H9 (cell line): ENCODE results near the gene CA5A. TPM values are rescaled to one million over a fixed set of nuclear protein-coding genes. Genes with fewer than 3 reads are reported as not detected.

Experiments used
- DNase-seq: peaks from one replicate; pipeline ENCODE4 v3.0.0-alpha.2; 2017
- H2AFZ ChIP-seq: one replicate; pipeline ENCODE4 v1.6.1; 2013; ENCODE audit warnings: mild to moderate bottlenecking, low read length, control low read depth, moderate library complexity
- H2AK5ac ChIP-seq: 2 replicates; pipeline ENCODE4 v1.6.1; 2013; ENCODE audit warnings: low read length, control low read depth, mixed read lengths; ENCODE audit not compliant: insufficient read length
- H2BK120ac ChIP-seq: one replicate; pipeline ENCODE4 v1.6.1; 2013; ENCODE audit warnings: low read depth, mild to moderate bottlenecking, low read length, control low read depth, inconsistent platforms; ENCODE audit not compliant: poor library complexity, severe bottlenecking
- H2BK12ac ChIP-seq: 2 replicates; pipeline ENCODE4 v1.6.1; 2013; ENCODE audit warnings: low read length, control low read depth, mixed read lengths, low read depth; ENCODE audit not compliant: insufficient read length
- H2BK15ac ChIP-seq: 2 replicates; pipeline ENCODE4 v1.6.1; 2013; ENCODE audit warnings: low read depth, low read length, control low read depth
- H2BK20ac ChIP-seq: one replicate; pipeline ENCODE4 v1.6.1; 2013; ENCODE audit warnings: low read depth, mild to moderate bottlenecking, low read length, control low read depth, inconsistent platforms; ENCODE audit not compliant: poor library complexity, severe bottlenecking
- H2BK5ac ChIP-seq: 2 replicates; pipeline ENCODE4 v1.6.1; 2013; ENCODE audit warnings: low read length, control low read depth, mixed read lengths; ENCODE audit not compliant: insufficient read length
- H3K14ac ChIP-seq: 2 replicates; pipeline ENCODE4 v1.6.1; 2013; ENCODE audit warnings: low read length, control low read depth; ENCODE audit not compliant: insufficient read depth
- H3K18ac ChIP-seq: 2 replicates; pipeline ENCODE4 v1.6.1; 2013; ENCODE audit warnings: low read depth, mild to moderate bottlenecking, mixed read lengths, low read length, control low read depth; ENCODE audit not compliant: insufficient read length
- H3K23ac ChIP-seq: 2 replicates; pipeline ENCODE4 v1.6.1; 2013; ENCODE audit warnings: low read length, control low read depth, mixed read lengths, low read depth; ENCODE audit not compliant: insufficient read length
- H3K23me2 ChIP-seq: 2 replicates; pipeline ENCODE4 v1.6.1; 2013; ENCODE audit warnings: low read depth, mild to moderate bottlenecking, mixed read lengths, low read length, control low read depth; ENCODE audit not compliant: insufficient read length, poor library complexity, severe bottlenecking
- H3K27ac ChIP-seq: 2 replicates; pipeline ENCODE4 v1.5.1; 2013; ENCODE audit warnings: low read length, control low read depth, mixed read lengths, low read depth; ENCODE audit not compliant: insufficient read length
- H3K27me3 ChIP-seq: 2 replicates; pipeline ENCODE4 v1.6.1; 2013; ENCODE audit warnings: low read length, control low read depth, inconsistent platforms; ENCODE audit not compliant: insufficient read depth
- H3K4ac ChIP-seq: 2 replicates; pipeline ENCODE4 v1.6.1; 2013; ENCODE audit warnings: low read depth, mild to moderate bottlenecking, control low read depth, inconsistent platforms, low read length, moderate library complexity
- H3K4me1 ChIP-seq: 2 replicates; pipeline ENCODE4 v1.6.1; 2013; ENCODE audit warnings: low read length, control low read depth, inconsistent platforms; ENCODE audit not compliant: insufficient read depth
- H3K4me2 ChIP-seq: 2 replicates; pipeline ENCODE4 v1.6.1; 2013; ENCODE audit warnings: low read length, control low read depth, mixed read lengths; ENCODE audit not compliant: insufficient read length, insufficient read depth
- H3K56ac ChIP-seq: 2 replicates; pipeline ENCODE4 v1.6.1; 2013; ENCODE audit warnings: low read depth, mild to moderate bottlenecking, mixed read lengths, low read length, control low read depth; ENCODE audit not compliant: insufficient read length
- H3K79me1 ChIP-seq: 2 replicates; pipeline ENCODE4 v1.6.1; 2013; ENCODE audit warnings: low read depth, mild to moderate bottlenecking, moderate library complexity, low read length, control low read depth, inconsistent platforms; ENCODE audit not compliant: insufficient read depth, poor library complexity, severe bottlenecking
- H3K79me2 ChIP-seq: 2 replicates; pipeline ENCODE4 v1.6.1; 2013; ENCODE audit warnings: low read length, control low read depth, inconsistent platforms; ENCODE audit not compliant: insufficient read depth
- H3K9ac ChIP-seq: 2 replicates; pipeline ENCODE4 v1.6.1; 2013; ENCODE audit warnings: low read length, control low read depth, mixed read lengths; ENCODE audit not compliant: insufficient read length; ENCODE audit errors: extremely low read depth
- H3K9me3 ChIP-seq: one replicate; pipeline ENCODE4 v1.6.1; 2013; ENCODE audit warnings: low read depth, low read length, inconsistent platforms; ENCODE audit not compliant: control insufficient read depth
- H3T11ph ChIP-seq: one replicate; pipeline ENCODE4 v1.6.1; 2013; ENCODE audit warnings: mild to moderate bottlenecking, low read length, control low read depth, inconsistent platforms
- H4K20me1 ChIP-seq: one replicate; pipeline ENCODE4 v1.6.1; 2013; ENCODE audit not compliant: control insufficient read depth, insufficient read length, insufficient read depth
- H4K5ac ChIP-seq: 2 replicates; pipeline ENCODE4 v1.6.1; 2013; ENCODE audit warnings: low read depth, mild to moderate bottlenecking, mixed read lengths, low read length, control low read depth; ENCODE audit not compliant: insufficient read length
- H4K8ac ChIP-seq: replicated peaks from 2 replicates; pipeline ENCODE4 v1.6.1; 2013; ENCODE audit warnings: low read length, control low read depth, mixed read lengths, low read depth; ENCODE audit not compliant: insufficient read length
- H4K91ac ChIP-seq: 2 replicates; pipeline ENCODE4 v1.6.1; 2013; ENCODE audit warnings: low read depth, mild to moderate bottlenecking, moderate library complexity, mixed read lengths, low read length, control low read depth; ENCODE audit not compliant: insufficient read length
- H3K27ac Mint-ChIP-seq, 3 experiments: 2 replicates in 2 of 3; 3 replicates in 1 of 3; pipeline ENCODE4 v1.8.0; 2020 to 2021; ENCODE audit warnings: mixed read lengths in 3 of 3, mild to moderate bottlenecking in 1 of 3, moderate library complexity in 1 of 3
- H3K27me3 Mint-ChIP-seq: 2 replicates; pipeline ENCODE4 v1.8.0; 2021; ENCODE audit warnings: low read depth, mild to moderate bottlenecking, moderate library complexity, mixed read lengths
- H3K36me3 Mint-ChIP-seq, 3 experiments: 2 replicates in 2 of 3; 3 replicates in 1 of 3; pipeline ENCODE4 v1.8.0; 2020 to 2021; ENCODE audit warnings: low read depth in 3 of 3, mixed read lengths in 3 of 3; ENCODE audit not compliant: insufficient read depth in 1 of 3
- H3K4me1 Mint-ChIP-seq, 2 experiments: 2 replicates each; pipeline ENCODE4 v1.8.0; 2020; ENCODE audit warnings: mixed read lengths in 2 of 2
- H3K4me3 Mint-ChIP-seq, 2 experiments: 2 replicates in 1 of 2; 3 replicates in 1 of 2; pipeline ENCODE4 v1.8.0; 2020 to 2021; ENCODE audit warnings: mild to moderate bottlenecking in 2 of 2, mixed read lengths in 2 of 2, moderate library complexity in 1 of 2
- H3K9me3 Mint-ChIP-seq, 2 experiments: 2 replicates in 1 of 2; 3 replicates in 1 of 2; pipeline ENCODE4 v1.8.0; 2020; ENCODE audit warnings: mild to moderate bottlenecking in 2 of 2, mixed read lengths in 2 of 2, moderate library complexity in 1 of 2
- CTCF ChIP-seq: fragments of 200-600 bp; sonication (generic); conservative IDR thresholded peaks from 3 replicates; pipeline ENCODE4 v1.8.0; 2021; ENCODE audit warnings: antibody characterized with exemption, mild to moderate bottlenecking
- WGBS: extraction: QIAGEN DNeasy Blood & Tissue Kit; methylation state at CpG from one replicate; pipeline ENCODE4 v1.1.7; 2013; ENCODE audit warnings: missing lambda C conversion rate, low lambda C conversion rate, mixed read lengths; ENCODE audit not compliant: insufficient read length; ENCODE audit errors: extremely low coverage; 5-methylcytosine and 5-hydroxymethylcytosine counted together
- total RNA-seq: library from RNA; stranded (reverse); gene quantifications from 2 replicates; pipeline ENCODE4 v1.2.1, GENCODE V29; 2021

Gene CA5A
- total RNA-seq, 1 experiment from 2014 or later, result not detected

DNA sequence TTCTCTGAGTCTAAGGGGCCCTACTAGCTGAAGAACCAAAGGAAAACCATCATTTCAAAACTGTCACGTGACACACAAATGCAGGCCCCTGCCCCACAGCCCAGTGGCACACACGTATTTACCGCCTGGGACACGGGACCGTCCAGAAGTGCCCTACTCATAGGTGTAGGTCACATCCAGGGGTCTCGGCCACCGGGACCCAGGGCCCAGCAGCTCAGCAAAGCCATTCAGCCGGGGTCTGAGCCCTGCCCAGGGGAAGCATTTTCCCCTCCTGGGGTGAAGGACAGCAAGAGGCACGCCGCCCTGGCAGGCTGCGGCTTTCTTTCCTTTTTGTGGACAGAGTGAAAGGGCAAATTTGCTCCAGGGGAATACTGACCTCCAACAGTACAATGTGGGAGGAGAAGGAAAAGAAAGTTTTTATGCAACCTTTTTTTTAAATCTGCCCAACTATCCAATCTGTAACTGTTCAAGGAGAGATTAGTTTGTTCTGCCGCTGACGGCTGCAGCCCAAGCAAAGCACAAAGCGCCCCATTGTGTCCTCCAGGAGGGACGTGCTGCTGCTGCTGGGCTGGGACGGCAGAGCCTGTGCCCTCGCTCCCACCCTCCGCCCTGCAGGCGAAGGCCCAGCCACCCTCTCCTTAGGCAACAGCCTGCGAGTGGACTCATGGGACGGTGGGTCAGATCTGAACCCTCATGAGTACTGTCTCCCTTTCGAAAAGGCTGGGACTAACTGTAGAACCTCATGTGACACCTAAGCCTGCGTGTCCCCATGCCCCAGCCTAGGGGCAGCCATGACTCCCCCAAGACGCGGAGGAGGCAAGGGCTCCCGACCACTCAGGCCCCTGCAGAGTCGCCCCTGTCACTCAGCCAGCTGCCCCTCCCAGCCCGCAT, 88.3 kb downstream of the CA5A start:
- H3K27me3 ChIP-seq, result no peaks in the 10 kb centered on the region
- Mint-ChIP-seq H3K4me3 (no peak overlapping the region), H3K9me3 (peaks cover 0 to 3% of the 10 kb centered on the region in 2 experiments; a peak in 1 of 5 replicates), H3K4me1 (peaks cover 18 to 50% of the 10 kb centered on the region in 2 experiments), H3K27ac (peak overlapping the region in 1 of 3 experiments; percentile 44; a peak in 2 of 7 replicates), H3K36me3 (peaks cover 27 to 69% (median 41%) of the 10 kb centered on the region in 3 experiments), H3K27me3 (no peaks in the 10 kb centered on the region; the same call in 1 of the 2 replicates)
- no peak overlapping the region for H2AK5ac ChIP-seq
- no peak overlapping the region for H2BK20ac ChIP-seq
- no peak overlapping the region for H3T11ph ChIP-seq
- no peaks in the 10 kb centered on the region; the same call in 1 of the 2 replicates for H3K79me2 ChIP-seq
- no peaks in the 10 kb centered on the region for H3K23me2 ChIP-seq
- H2BK15ac ChIP-seq, result no peak overlapping the region
- H4K8ac ChIP-seq, result no peak overlapping the region
- H3K23ac ChIP-seq, result no peak overlapping the region
- no peak overlapping the region for H4K5ac ChIP-seq
- H3K14ac ChIP-seq, result no peak overlapping the region
- H3K4me1 ChIP-seq, result no peaks in the 10 kb centered on the region; the same call in 1 of the 2 replicates
- H3K9ac ChIP-seq, result no peak overlapping the region
- H3K4me2 ChIP-seq, result no peak overlapping the region
- peaks cover 2% of the 10 kb centered on the region for H4K20me1 ChIP-seq
- H2BK120ac ChIP-seq, result no peak overlapping the region
- H3K79me1 ChIP-seq, result peaks cover 4% of the 10 kb centered on the region
- no peak overlapping the region for H2BK5ac ChIP-seq
- H2AFZ ChIP-seq, result no peak overlapping the region
- no peak for TF ChIP-seq CTCF
- H2BK12ac ChIP-seq, result no peak overlapping the region
- no peak overlapping the region for H3K18ac ChIP-seq
- H3K27ac ChIP-seq, result no peak overlapping the region
- H3K56ac ChIP-seq, result no peak overlapping the region
- H3K9me3 ChIP-seq, result no peaks in the 10 kb centered on the region
- no peak for DNase-seq
- H4K91ac ChIP-seq, result no peak overlapping the region
- WGBS, result no CpG with 5 or more reads among the region's 28 CpGs
- H3K4ac ChIP-seq, result no peak overlapping the region
